ENCODE measurements around the gene AGPAT4.
"Not testable (repeated sequence)": the region's sequence is repeated elsewhere in the genome, so short reads cannot be mapped to it uniquely, and the experiment has no call there.

AGPAT4 gene

GRCh38 chr6:161188547-161189465 is 85.1 kb downstream of the AGPAT4 start:
- Histone ChIP-seq H3K27ac (replicated peaks; ENCODE audit: low read length) (no peak overlapping the region), H4K8ac (ENCODE audit: low read depth, low read length) (no peak overlapping the region), H2AK5ac (ENCODE audit: low read depth, low read length) (no peak overlapping the region), H3K36me3 (replicated peaks in 1 of 2; ENCODE audit: control insufficient read depth in 2 of 2, insufficient read depth in 2 of 2, low read length in 2 of 2) (peaks cover 15 to 34% of the 10 kb centered on the region in 2 donors), H2BK5ac (ENCODE audit: low read length) (no peak overlapping the region), H3K9me3 (replicated peaks in 1 of 2; ENCODE audit: control insufficient read depth in 2 of 2, insufficient read depth in 1 of 2, low read depth in 1 of 2, low read length in 2 of 2) (peaks cover 11 to 43% of the 10 kb centered on the region in 2 donors), H2BK120ac (ENCODE audit: low read depth, low read length) (no peak overlapping the region), H2BK15ac (ENCODE audit: low read length) (no peak overlapping the region), H3K4me1 (ENCODE audit: control insufficient read depth in 2 of 2, insufficient read depth in 1 of 2, low read depth in 1 of 2, low read length in 2 of 2) (no peaks in the 10 kb centered on the region), H3K4ac (ENCODE audit: low read length) (no peak overlapping the region), H2AFZ (ENCODE audit: low read length) (no peak overlapping the region), H3K18ac (ENCODE audit: low read length) (no peak overlapping the region), H3K79me1 (ENCODE audit: low read depth, low read length) (peaks cover 2% of the 10 kb centered on the region), H4K91ac (ENCODE audit: low read depth, low read length, poor library complexity) (no peak overlapping the region), H3K27me3 (ENCODE audit: control insufficient read depth in 3 of 3, insufficient read depth in 3 of 3, low read depth in 1 of 3, low read length in 3 of 3) (no peaks in the 10 kb centered on the region), H3K14ac (ENCODE audit: low read length) (no peak overlapping the region), H3K4me3 (ENCODE audit: low read length in 2 of 2) (no peak overlapping the region), H3K23ac (ENCODE audit: low read depth, low read length, poor library complexity) (no peak overlapping the region), H2BK12ac (ENCODE audit: low read length) (no peak overlapping the region), H3K4me2 (ENCODE audit: insufficient read depth, low read length, poor library complexity, severe bottlenecking) (no peak overlapping the region), H3K9ac (ENCODE audit: low read depth, low read length, poor library complexity) (no peak overlapping the region)
- DNase-seq (ENCODE audit: low spot score) = no peak
- no CpG with 5 or more reads among the region's 19 CpGs for WGBS, 2 donors (ENCODE audit: extremely low coverage in 2 of 2, insufficient read length in 2 of 2, insufficient replicate concordance in 1 of 2)

GRCh38 chr6:161186173-161186769 is 87.6 kb downstream of the AGPAT4 start:
- H3K36me3 ChIP-seq (replicated peaks in 1 of 2; ENCODE audit: control insufficient read depth in 2 of 2, insufficient read depth in 2 of 2, low read length in 2 of 2) = peaks cover 17 to 34% of the 10 kb centered on the region in 2 donors
- no peak overlapping the region for H2BK12ac ChIP-seq (ENCODE audit: low read length)
- H4K91ac ChIP-seq (ENCODE audit: low read depth, low read length, poor library complexity) = no peak overlapping the region
- H3K9me3 ChIP-seq (replicated peaks in 1 of 2; ENCODE audit: control insufficient read depth in 2 of 2, insufficient read depth in 1 of 2, low read depth in 1 of 2, low read length in 2 of 2) = peaks cover 6 to 22% of the 10 kb centered on the region in 2 donors
- no peak for DNase-seq (ENCODE audit: low spot score)
- H3K4me3 ChIP-seq (ENCODE audit: low read length in 2 of 2) = no peak overlapping the region
- no peak overlapping the region for H3K4ac ChIP-seq (ENCODE audit: low read length)
- H3K79me1 ChIP-seq (ENCODE audit: low read depth, low read length) = peaks cover 4% of the 10 kb centered on the region
- no peak overlapping the region for H3K23ac ChIP-seq (ENCODE audit: low read depth, low read length, poor library complexity)
- no peaks in the 10 kb centered on the region for H3K4me1 ChIP-seq (ENCODE audit: control insufficient read depth in 2 of 2, insufficient read depth in 1 of 2, low read depth in 1 of 2, low read length in 2 of 2)
- no peak overlapping the region for H2BK120ac ChIP-seq (ENCODE audit: low read depth, low read length)
- no peak overlapping the region for H3K18ac ChIP-seq (ENCODE audit: low read length)
- no peaks in the 10 kb centered on the region for H3K27me3 ChIP-seq (ENCODE audit: control insufficient read depth in 3 of 3, insufficient read depth in 3 of 3, low read depth in 1 of 3, low read length in 3 of 3)
- WGBS, 2 donors (ENCODE audit: extremely low coverage in 2 of 2, insufficient read length in 2 of 2, insufficient replicate concordance in 1 of 2) = no CpG with 5 or more reads among the region's 17 CpGs
- H2BK15ac ChIP-seq (ENCODE audit: low read length) = no peak overlapping the region
- no peak overlapping the region for H2AFZ ChIP-seq (ENCODE audit: low read length)
- H2AK5ac ChIP-seq (ENCODE audit: low read depth, low read length) = no peak overlapping the region
- no peak overlapping the region for H3K14ac ChIP-seq (ENCODE audit: low read length)
- H2BK5ac ChIP-seq (ENCODE audit: low read length) = no peak overlapping the region
- no peak overlapping the region for H4K8ac ChIP-seq (ENCODE audit: low read depth, low read length)
- no peak overlapping the region for H3K4me2 ChIP-seq (ENCODE audit: insufficient read depth, low read length, poor library complexity, severe bottlenecking)
- no peak overlapping the region for H3K27ac ChIP-seq (replicated peaks; ENCODE audit: low read length)
- no peak overlapping the region for H3K9ac ChIP-seq (ENCODE audit: low read depth, low read length, poor library complexity)

GRCh38 chr6:161181121-161181520 is 92.7 kb downstream of the AGPAT4 start:
- Histone ChIP-seq H3K4me3 (ENCODE audit: low read length in 2 of 2) (peak overlapping the region in 1 of 2 donors; percentile 47), H4K91ac (ENCODE audit: low read depth, low read length, poor library complexity) (no peak overlapping the region), H3K4me2 (ENCODE audit: insufficient read depth, low read length, poor library complexity, severe bottlenecking) (no peak overlapping the region), H2BK120ac (ENCODE audit: low read depth, low read length) (no peak overlapping the region), H3K79me1 (ENCODE audit: low read depth, low read length) (peaks cover 8% of the 10 kb centered on the region), H4K8ac (ENCODE audit: low read depth, low read length) (peak overlapping the region; percentile 70), H2AFZ (ENCODE audit: low read length) (no peak overlapping the region), H2BK15ac (ENCODE audit: low read length) (no peak overlapping the region), H3K36me3 (replicated peaks in 1 of 2; ENCODE audit: control insufficient read depth in 2 of 2, insufficient read depth in 2 of 2, low read length in 2 of 2) (peaks cover 24 to 31% of the 10 kb centered on the region in 2 donors), H3K9ac (ENCODE audit: low read depth, low read length, poor library complexity) (no peak overlapping the region), H3K14ac (ENCODE audit: low read length) (no peak overlapping the region), H2AK5ac (ENCODE audit: low read depth, low read length) (no peak overlapping the region), H3K27me3 (ENCODE audit: control insufficient read depth in 3 of 3, insufficient read depth in 3 of 3, low read depth in 1 of 3, low read length in 3 of 3) (no peaks in the 10 kb centered on the region), H3K27ac (replicated peaks; ENCODE audit: low read length) (no peak overlapping the region), H2BK12ac (ENCODE audit: low read length) (no peak overlapping the region), H3K18ac (ENCODE audit: low read length) (no peak overlapping the region), H3K4ac (ENCODE audit: low read length) (no peak overlapping the region), H3K23ac (ENCODE audit: low read depth, low read length, poor library complexity) (no peak overlapping the region), H3K9me3 (replicated peaks in 1 of 2; ENCODE audit: control insufficient read depth in 2 of 2, insufficient read depth in 1 of 2, low read depth in 1 of 2, low read length in 2 of 2) (peaks cover 18 to 30% of the 10 kb centered on the region in 2 donors), H3K4me1 (ENCODE audit: control insufficient read depth in 2 of 2, insufficient read depth in 1 of 2, low read depth in 1 of 2, low read length in 2 of 2) (no peaks in the 10 kb centered on the region), H2BK5ac (ENCODE audit: low read length) (no peak overlapping the region)
- no CpG with 5 or more reads among the region's 8 CpGs for WGBS, 2 donors (ENCODE audit: extremely low coverage in 2 of 2, insufficient read length in 2 of 2, insufficient replicate concordance in 1 of 2)
- no peak for DNase-seq (ENCODE audit: low spot score)

DNA sequence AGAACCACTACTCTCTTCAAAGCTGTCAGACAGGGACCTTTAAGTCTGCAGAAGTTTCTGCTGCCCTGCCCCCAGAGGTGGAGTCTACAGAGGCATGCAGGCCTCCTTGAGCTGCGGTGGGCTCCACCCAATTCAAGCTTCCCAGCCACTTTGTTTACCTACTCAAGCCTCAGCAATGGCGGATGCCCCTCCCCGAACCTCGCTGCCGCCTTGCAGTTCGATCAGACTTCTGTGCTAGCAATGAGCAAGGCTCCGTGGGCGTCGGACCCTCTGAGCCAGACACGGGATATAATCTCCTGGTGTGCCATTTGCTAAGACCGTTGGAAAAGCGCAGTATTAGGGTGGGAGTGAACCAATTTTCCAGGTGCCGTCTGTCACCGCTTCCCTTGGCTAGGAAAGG is 95.7 kb downstream of the AGPAT4 start:
- H3K23ac ChIP-seq (ENCODE audit: low read depth, low read length, poor library complexity); H3K14ac ChIP-seq (ENCODE audit: low read length); H3K4ac ChIP-seq (ENCODE audit: low read length); H3K4me3 ChIP-seq (ENCODE audit: low read length in 2 of 2); H3K18ac ChIP-seq (ENCODE audit: low read length); H2BK120ac ChIP-seq (ENCODE audit: low read depth, low read length); H2AK5ac ChIP-seq (ENCODE audit: low read depth, low read length); H4K91ac ChIP-seq (ENCODE audit: low read depth, low read length, poor library complexity); H3K27me3 ChIP-seq (ENCODE audit: control insufficient read depth in 3 of 3, insufficient read depth in 3 of 3, low read depth in 1 of 3, low read length in 3 of 3); DNase-seq (ENCODE audit: low spot score); H3K4me2 ChIP-seq (ENCODE audit: insufficient read depth, low read length, poor library complexity, severe bottlenecking); H2BK5ac ChIP-seq (ENCODE audit: low read length); H4K8ac ChIP-seq (ENCODE audit: low read depth, low read length); H2AFZ ChIP-seq (ENCODE audit: low read length); H3K4me1 ChIP-seq (ENCODE audit: control insufficient read depth in 2 of 2, insufficient read depth in 1 of 2, low read depth in 1 of 2, low read length in 2 of 2); H2BK12ac ChIP-seq (ENCODE audit: low read length); H2BK15ac ChIP-seq (ENCODE audit: low read length); H3K27ac ChIP-seq (replicated peaks; ENCODE audit: low read length); H3K9ac ChIP-seq (ENCODE audit: low read depth, low read length, poor library complexity); H3K79me1 ChIP-seq (ENCODE audit: low read depth, low read length): not testable (repeated sequence)
- H3K9me3 ChIP-seq (replicated peaks in 1 of 2; ENCODE audit: control insufficient read depth in 2 of 2, insufficient read depth in 1 of 2, low read depth in 1 of 2, low read length in 2 of 2) = peaks cover 16 to 21% of the 10 kb centered on the region in 2 donors
- H3K36me3 ChIP-seq (replicated peaks in 1 of 2; ENCODE audit: control insufficient read depth in 2 of 2, insufficient read depth in 2 of 2, low read length in 2 of 2) = peaks cover 19 to 23% of the 10 kb centered on the region in 2 donors
- WGBS, 2 donors (ENCODE audit: extremely low coverage in 2 of 2, insufficient read length in 2 of 2, insufficient replicate concordance in 1 of 2) = no CpG with 5 or more reads among the region's 14 CpGs

Measured in neuronal stem cell (in vitro differentiated cells).